K562 (cell line): Measurements from ENCODE around the gene RMI1. TPM values are rescaled to one million over a fixed set of nuclear protein-coding genes. Genes with fewer than 3 reads are reported as not detected.

Experiments
- ARNT ChIP-seq, 2 experiments: fragments of 450-650 bp; IDR thresholded peaks; 2 replicates each; pipeline ENCODE4 v1.6.1; 2016; ENCODE audit warnings: mild to moderate bottlenecking in 1 of 2
- CGGBP1 ChIP-seq: fragments of 250-450 bp; sonication (Bioruptor Pico); IDR thresholded peaks from 2 replicates; pipeline ENCODE4 v1.9.0; 2021; ENCODE audit warnings: mild to moderate bottlenecking
- EP300 ChIP-seq: IDR thresholded peaks from 2 replicates; pipeline ENCODE4 v1.6.1; 2012; ENCODE audit warnings: low read length, improper control_type of control experiment
- FOXM1 ChIP-seq, 2 experiments: fragments of 450-650 bp in 1 of 2; sonication (generic) in 1 of 2; formaldehyde crosslinking in 1 of 2; IDR thresholded peaks; 2 replicates each; pipeline versions ENCODE4 v1.6.1 to v1.9.0; 2017 to 2022; ENCODE audit warnings: low read depth in 2 of 2, mild to moderate bottlenecking in 2 of 2, missing genetic modification reagents in 1 of 2, moderate library complexity in 1 of 2
- MEF2D ChIP-seq: conservative IDR thresholded peaks from 2 replicates; pipeline ENCODE4 v1.6.1; 2016; ENCODE audit warnings: low read depth, missing genetic modification characterization, missing compliant biosample characterization
- MYBL2 ChIP-seq, 2 experiments: fragments of 450-650 bp in 1 of 2; sonication (generic) in 1 of 2; formaldehyde crosslinking in 1 of 2; IDR thresholded peaks; 2 replicates each; pipeline versions ENCODE4 v1.6.1 to v1.8.1; 2017 to 2022; ENCODE audit warnings: borderline replicate concordance in 1 of 2, inconsistent platforms in 1 of 2, low read depth in 1 of 2, mild to moderate bottlenecking in 1 of 2, missing genetic modification reagents in 1 of 2, moderate library complexity in 1 of 2
- NCOA1 ChIP-seq: fragments of 450-650 bp; IDR thresholded peaks from 2 replicates; pipeline ENCODE4 v1.6.1; 2016; ENCODE audit warnings: low read depth
- PRPF4 ChIP-seq: fragments of 200-400 bp; formaldehyde crosslinking; IDR thresholded peaks from one replicate; pipeline ENCODE4 v1.6.1; 2017; ENCODE audit warnings: low read length, low read depth, mild to moderate bottlenecking; ENCODE audit not compliant: insufficient read depth, poor library complexity, severe bottlenecking
- SMARCA4 ChIP-seq: fragments of 450-650 bp; IDR thresholded peaks from 2 replicates; pipeline ENCODE4 v1.6.1; 2016
- SP2 ChIP-seq: IDR thresholded peaks from 2 replicates; pipeline ENCODE4 v1.6.1; 2011; ENCODE audit warnings: mild to moderate bottlenecking, low read depth, low read length, moderate library complexity; ENCODE audit not compliant: poor library complexity, severe bottlenecking; ENCODE audit errors: extremely low read depth
- TOE1 ChIP-seq, 2 experiments: fragments of 450-650 bp in 1 of 2; sonication (generic) in 1 of 2; formaldehyde crosslinking in 1 of 2; IDR thresholded peaks; 2 replicates each; pipeline versions ENCODE4 v1.7.1 to v1.8.0; 2016 to 2022; ENCODE audit warnings: borderline replicate concordance in 2 of 2, mild to moderate bottlenecking in 2 of 2, antibody characterized with exemption in 1 of 2, inconsistent platforms in 1 of 2, low read depth in 1 of 2, missing genetic modification reagents in 1 of 2, moderate library complexity in 1 of 2
- TRIM24 ChIP-seq, 2 experiments: fragments of 450-650 bp; IDR thresholded peaks; 2 replicates each; pipeline ENCODE4 v1.6.1; 2016
- USF1 ChIP-seq: sonication (generic); formaldehyde crosslinking; IDR thresholded peaks from 2 replicates; pipeline ENCODE4 v1.9.0; 2022; ENCODE audit warnings: mild to moderate bottlenecking, missing genetic modification reagents
- XRCC4 ChIP-seq: IDR thresholded peaks from one replicate; pipeline ENCODE4 v1.6.1; 2011; ENCODE audit not compliant: insufficient read depth, insufficient read length; ENCODE audit errors: extremely low read depth
- ZNF561 ChIP-seq: fragments of 450-650 bp; formaldehyde crosslinking; conservative IDR thresholded peaks from 2 replicates; pipeline ENCODE4 v1.4.0; 2020; ENCODE audit warnings: mild to moderate bottlenecking, moderate library complexity
- ZNF586 ChIP-seq: fragments of 450-650 bp; formaldehyde crosslinking; conservative IDR thresholded peaks from 2 replicates; pipeline ENCODE4 v1.4.0; 2020; ENCODE audit warnings: mild to moderate bottlenecking, moderate library complexity
- ZNF79 ChIP-seq: fragments of 250-450 bp; sonication (Bioruptor Pico); IDR thresholded peaks from 2 replicates; pipeline ENCODE4 v1.4.0; 2020; ENCODE audit warnings: low read depth, mild to moderate bottlenecking, moderate library complexity
- polyA plus RNA-seq, 8 experiments: library from polyadenylated mRNA; depleted of rRNA in 4 of 8; stranded (reverse) in 5 of 8; unstranded in 3 of 8; fragments of >200 nt; fragmentation: Nextera tagmentation in 2 of 8; fragmentation: Illumina TruSeq in 1 of 8; extraction: Ambion mirVana in 2 of 8; extraction: Trizol in 1 of 8; gene quantifications; 2 replicates each; pipeline versions ENCODE4 v1.2.1 to v1.2.3, GENCODE V29; 2011 to 2014; ENCODE audit warnings: inconsistent platforms in 1 of 8, missing spikeins in 1 of 8
- total RNA-seq, 7 experiments: library from RNA; depleted of rRNA in 6 of 7; stranded (reverse); fragments of >200 nt in 6 of 7; fragmentation: Illumina TruSeq in 2 of 7; extraction: Trizol in 2 of 7; gene quantifications; 2 replicates each; pipeline versions ENCODE4 v1.2.1 to v1.2.3, GENCODE V29; 2011 to 2021; ENCODE audit warnings: low replicate concordance in 1 of 7
- TF ChIP-seq, protein P1 (sequence below): fragments of 450-650 bp; IDR thresholded peaks from 2 replicates; pipeline ENCODE4 v1.6.1; 2016; ENCODE audit warnings: antibody characterized with exemption
- TF ChIP-seq, protein P2 (sequence below), 3 experiments: IDR thresholded peaks in 2 of 3; conservative IDR thresholded peaks in 1 of 3; 2 replicates each; pipeline ENCODE4 v1.5.1; 2011 to 2012; ENCODE audit warnings: low read length in 3 of 3, mild to moderate bottlenecking in 3 of 3, control low read depth in 2 of 3, improper control_type of control experiment in 1 of 3, inconsistent platforms in 1 of 3, low read depth in 1 of 3, mixed read lengths in 1 of 3, moderate library complexity in 1 of 3; ENCODE audit not compliant: insufficient read depth in 2 of 3
- TF ChIP-seq, protein P3 (sequence below): fragments of 450-650 bp; IDR thresholded peaks from 2 replicates; pipeline ENCODE4 v1.6.1; 2017; ENCODE audit warnings: mild to moderate bottlenecking, moderate library complexity

RMI1 gene
- total and polyA plus RNA-seq, 9 of the 15 experiments (the other 6 are each of a cell fraction or from before 2014, with no cell fraction given) = 3.0 to 17.4 (median 10.6) TPM

- no peak for TF ChIP-seq XRCC4
- TF ChIP-seq TRIM24 (IDR thresholded peaks at IDR 0.05) = peak; percentile 79 to 93
- TF ChIP-seq ZNF586 (CRISPR knock-in tag) = no peak
- TF ChIP-seq NCOA1 = peak; percentile 62; the same call in 1 of the 2 replicates
- TF ChIP-seq, protein P1, sequence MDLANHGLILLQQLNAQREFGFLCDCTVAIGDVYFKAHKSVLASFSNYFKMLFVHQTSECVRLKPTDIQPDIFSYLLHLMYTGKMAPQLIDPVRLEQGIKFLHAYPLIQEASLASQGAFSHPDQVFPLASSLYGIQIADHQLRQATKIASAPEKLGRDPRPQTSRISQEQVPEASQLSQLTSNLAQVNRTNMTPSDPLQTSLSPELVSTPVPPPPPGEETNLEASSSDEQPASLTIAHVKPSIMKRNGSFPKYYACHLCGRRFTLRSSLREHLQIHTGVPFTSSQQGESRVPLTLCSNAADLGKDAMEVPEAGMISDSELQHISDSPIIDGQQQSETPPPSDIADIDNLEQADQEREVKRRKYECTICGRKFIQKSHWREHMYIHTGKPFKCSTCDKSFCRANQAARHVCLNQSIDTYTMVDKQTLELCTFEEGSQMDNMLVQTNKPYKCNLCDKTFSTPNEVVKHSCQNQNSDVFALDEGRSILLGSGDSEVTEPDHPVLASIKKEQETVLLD = no peak
- TF ChIP-seq, protein P2, sequence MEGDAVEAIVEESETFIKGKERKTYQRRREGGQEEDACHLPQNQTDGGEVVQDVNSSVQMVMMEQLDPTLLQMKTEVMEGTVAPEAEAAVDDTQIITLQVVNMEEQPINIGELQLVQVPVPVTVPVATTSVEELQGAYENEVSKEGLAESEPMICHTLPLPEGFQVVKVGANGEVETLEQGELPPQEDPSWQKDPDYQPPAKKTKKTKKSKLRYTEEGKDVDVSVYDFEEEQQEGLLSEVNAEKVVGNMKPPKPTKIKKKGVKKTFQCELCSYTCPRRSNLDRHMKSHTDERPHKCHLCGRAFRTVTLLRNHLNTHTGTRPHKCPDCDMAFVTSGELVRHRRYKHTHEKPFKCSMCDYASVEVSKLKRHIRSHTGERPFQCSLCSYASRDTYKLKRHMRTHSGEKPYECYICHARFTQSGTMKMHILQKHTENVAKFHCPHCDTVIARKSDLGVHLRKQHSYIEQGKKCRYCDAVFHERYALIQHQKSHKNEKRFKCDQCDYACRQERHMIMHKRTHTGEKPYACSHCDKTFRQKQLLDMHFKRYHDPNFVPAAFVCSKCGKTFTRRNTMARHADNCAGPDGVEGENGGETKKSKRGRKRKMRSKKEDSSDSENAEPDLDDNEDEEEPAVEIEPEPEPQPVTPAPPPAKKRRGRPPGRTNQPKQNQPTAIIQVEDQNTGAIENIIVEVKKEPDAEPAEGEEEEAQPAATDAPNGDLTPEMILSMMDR (IDR thresholded peaks at IDR 0.05 in 2 of 3, conservative IDR thresholded peaks at IDR 0.05 in 1 of 3; ENCODE audit: insufficient read depth in 2 of 3, low read depth in 1 of 3, low read length in 3 of 3) = no peak
- TF ChIP-seq CGGBP1 = no peak
- TF ChIP-seq, protein P3, sequence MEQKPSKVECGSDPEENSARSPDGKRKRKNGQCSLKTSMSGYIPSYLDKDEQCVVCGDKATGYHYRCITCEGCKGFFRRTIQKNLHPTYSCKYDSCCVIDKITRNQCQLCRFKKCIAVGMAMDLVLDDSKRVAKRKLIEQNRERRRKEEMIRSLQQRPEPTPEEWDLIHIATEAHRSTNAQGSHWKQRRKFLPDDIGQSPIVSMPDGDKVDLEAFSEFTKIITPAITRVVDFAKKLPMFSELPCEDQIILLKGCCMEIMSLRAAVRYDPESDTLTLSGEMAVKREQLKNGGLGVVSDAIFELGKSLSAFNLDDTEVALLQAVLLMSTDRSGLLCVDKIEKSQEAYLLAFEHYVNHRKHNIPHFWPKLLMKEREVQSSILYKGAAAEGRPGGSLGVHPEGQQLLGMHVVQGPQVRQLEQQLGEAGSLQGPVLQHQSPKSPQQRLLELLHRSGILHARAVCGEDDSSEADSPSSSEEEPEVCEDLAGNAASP = peak; percentile 92
- no peak for TF ChIP-seq ZNF561 (CRISPR knock-in tag)
- no peak for TF ChIP-seq MYBL2 (IDR thresholded peaks at IDR 0.05; ENCODE audit: low read depth)
- no peak for TF ChIP-seq MYBL2 (CRISPR knock-in tag; IDR thresholded peaks at IDR 0.05; ENCODE audit: borderline replicate concordance)
- peak; percentile 66; the same call in 1 of the 2 replicates for TF ChIP-seq SMARCA4
- no peak for TF ChIP-seq FOXM1 (IDR thresholded peaks at IDR 0.05; ENCODE audit: low read depth)
- no peak for TF ChIP-seq FOXM1 (CRISPR knock-in tag; IDR thresholded peaks at IDR 0.05; ENCODE audit: low read depth)
- TF ChIP-seq PRPF4 = no peak
- TF ChIP-seq MEF2D (tag) = peak; percentile 68; the same call in 1 of the 2 replicates
- no peak for TF ChIP-seq ZNF79 (CRISPR knock-in tag)
- TF ChIP-seq ARNT (IDR thresholded peaks at IDR 0.05) = peak in 1 of 2 experiments; percentile 45; a peak in 1 of 4 replicates
- TF ChIP-seq SP2 = no peak
- TF ChIP-seq TOE1 (IDR thresholded peaks at IDR 0.05; ENCODE audit: borderline replicate concordance) = 0 out of 2 replicates have a peak, but pooled peaks have one; percentile 29
- TF ChIP-seq TOE1 (CRISPR knock-in tag; IDR thresholded peaks at IDR 0.05; ENCODE audit: borderline replicate concordance, low read depth) = no peak
- TF ChIP-seq EP300 = peak; percentile 55
- peak; percentile 37; the same call in 1 of the 2 replicates for TF ChIP-seq USF1
Observed at GRCh38 chr9:83986765-83987401, 6.3 kb downstream of the RMI1 start (continued).
